Endothelial cell of umbilical vein (primary cell): ENCODE measurements around the gene LRRC39. TPM values are rescaled to one million over a fixed set of nuclear protein-coding genes. Genes with fewer than 3 reads are reported as not detected.

ENCODE experiments used
- BruUV-seq: library from RNA; stranded (reverse); fragments of 400-500 nt; replicated peaks from 2 replicates; lab custom pipeline; 2021; lab: Mats Ljungman, UMichigan
- CTCF ChIA-PET: fragments of 300-600, 350-600 bp; sonication (Branson Sonifier 250); formaldehyde crosslinking; loops from one replicate; lab custom pipeline; 2021; ENCODE audit warnings: antibody characterized with exemption, inconsistent platforms; lab: Charles Lee
- POLR2A ChIA-PET: fragments of 300-600, 350-600 bp; sonication (Branson Sonifier 250); formaldehyde crosslinking; loops from one replicate; lab custom pipeline; 2021; ENCODE audit warnings: antibody characterized with exemption, inconsistent platforms; lab: Charles Lee
- DNase-seq: peaks from one replicate; pipeline ENCODE4 v3.0.0-alpha.2; 2011; ENCODE audit warnings: low read depth, low spot score
- FAIRE-seq: peaks from 2 replicates; lab custom pipeline; 2011; peaks lifted over from hg19 to GRCh38; lab: Jason Lieb, UNC
- H2AFZ ChIP-seq: 2 replicates; pipeline ENCODE4 v1.6.0; 2012; ENCODE audit warnings: low read depth, low read length, control low read depth, inconsistent platforms
- H3K27ac ChIP-seq: 2 replicates; pipeline ENCODE4 v1.5.1; 2011; ENCODE audit warnings: low read depth, mild to moderate bottlenecking, control low read depth, low read length, moderate library complexity; ENCODE audit not compliant: insufficient read depth
- H3K27me3 ChIP-seq, 2 experiments: 2 replicates each; pipeline versions ENCODE4 v1.6.0 to v1.6.1; 2011; ENCODE audit warnings: low read length in 2 of 2, mixed read lengths in 1 of 2; ENCODE audit not compliant: control insufficient read depth in 2 of 2, insufficient read depth in 2 of 2
- H3K36me3 ChIP-seq, 2 experiments: 2 replicates in 1 of 2; 3 replicates in 1 of 2; pipeline ENCODE4 v1.5.1; 2011; ENCODE audit warnings: low read length in 2 of 2, mild to moderate bottlenecking in 1 of 2, moderate library complexity in 1 of 2; ENCODE audit not compliant: control insufficient read depth in 2 of 2, insufficient read depth in 2 of 2; ENCODE audit errors: extremely low read depth in 1 of 2
- H3K4me1 ChIP-seq: 3 replicates; pipeline ENCODE4 v1.5.1; 2011; ENCODE audit warnings: mild to moderate bottlenecking, low read length; ENCODE audit not compliant: control insufficient read depth, insufficient read depth; ENCODE audit errors: extremely low read depth
- H3K4me2 ChIP-seq: 2 replicates; pipeline ENCODE4 v1.6.1; 2011; ENCODE audit warnings: low read length, control low read depth, mixed read lengths; ENCODE audit not compliant: insufficient read depth
- H3K4me3 ChIP-seq, 3 experiments: fragments of 200-600 bp in 1 of 3; sonication (generic), shearing (Covaris generic) in 1 of 3; replicated peaks in 1 of 3; 2 replicates each; pipeline ENCODE4 v1.5.1; 2011 to 2016; ENCODE audit warnings: control low read depth in 3 of 3, low read length in 3 of 3, mild to moderate bottlenecking in 2 of 3, inconsistent platforms in 1 of 3, low read depth in 1 of 3, moderate library complexity in 1 of 3; ENCODE audit not compliant: insufficient read depth in 1 of 3
- H3K79me2 ChIP-seq: 2 replicates; pipeline ENCODE4 v1.6.0; 2012; ENCODE audit warnings: low read length, inconsistent platforms; ENCODE audit not compliant: control insufficient read depth, insufficient read depth
- H3K9ac ChIP-seq: replicated peaks from 2 replicates; pipeline ENCODE3; 2011; ENCODE audit warnings: low read length, control low read depth; ENCODE audit not compliant: insufficient read depth; ENCODE audit errors: extremely low read depth
- H3K9me1 ChIP-seq: replicated peaks from 3 replicates; pipeline ENCODE4 v1.6.0; 2011; ENCODE audit warnings: mild to moderate bottlenecking, low read length; ENCODE audit not compliant: control insufficient read depth, insufficient read depth; ENCODE audit errors: extremely low read depth
- H3K9me3 ChIP-seq: replicated peaks from 2 replicates; pipeline ENCODE4 v1.5.1; 2012; ENCODE audit warnings: low read length, inconsistent platforms; ENCODE audit not compliant: control insufficient read depth, insufficient read depth
- H4K20me1 ChIP-seq: replicated peaks from 2 replicates; pipeline ENCODE3; 2011; ENCODE audit warnings: mild to moderate bottlenecking, low read length; ENCODE audit not compliant: control insufficient read depth, insufficient read depth; ENCODE audit errors: extremely low read depth
- EZH2 ChIP-seq: IDR thresholded peaks from 2 replicates; pipeline ENCODE4 v1.6.1; 2012; ENCODE audit warnings: borderline replicate concordance, low read depth, mild to moderate bottlenecking, moderate library complexity, low read length, inconsistent platforms; ENCODE audit not compliant: severe bottlenecking
- FOS ChIP-seq: IDR thresholded peaks from 2 replicates; pipeline ENCODE4 v1.6.1; 2011; ENCODE audit warnings: mild to moderate bottlenecking, low read length, moderate library complexity, borderline replicate concordance; ENCODE audit not compliant: insufficient read depth
- GATA2 ChIP-seq: IDR thresholded peaks from 2 replicates; pipeline ENCODE4 v1.7.0; 2011; ENCODE audit warnings: low read depth, mild to moderate bottlenecking, moderate library complexity, mixed read lengths, low read length; ENCODE audit not compliant: insufficient read length, insufficient read depth
- JUN ChIP-seq: IDR thresholded peaks from 2 replicates; pipeline ENCODE4 v1.6.1; 2011; ENCODE audit warnings: borderline replicate concordance, low read depth; ENCODE audit not compliant: insufficient read length, insufficient read depth
- MYC ChIP-seq: IDR thresholded peaks from one replicate; pipeline ENCODE4 v1.6.1; 2011; ENCODE audit warnings: mild to moderate bottlenecking, low read depth, low read length
- POLR2A ChIP-seq: IDR thresholded peaks from 2 replicates; pipeline ENCODE4 v1.6.1; 2012; ENCODE audit warnings: low read depth, mild to moderate bottlenecking, control low read depth, low read length
- POLR2AphosphoS5 ChIP-seq: IDR thresholded peaks from 2 replicates; pipeline ENCODE4 v1.6.1; 2012; ENCODE audit warnings: low read depth, mild to moderate bottlenecking, control low read depth, low read length, moderate library complexity; ENCODE audit not compliant: insufficient read depth
- dilution Hi-C: fragments of 300-500 bp; cut with MboI; formaldehyde crosslinking; loops from one replicate; pipeline ENCODE4 v1.15.0; 2019; ENCODE audit warnings: low sequenced_read_pairs; ENCODE audit not compliant: extremely low pct_ligation_motif_present
- intact Hi-C: fragments of 100-400 bp; cut with micrococcal nuclease; formaldehyde crosslinking; loops from one replicate; pipeline ENCODE4 v1.10.0; 2022
- polyA plus RNA-seq, 4 experiments: library from polyadenylated mRNA; depleted of rRNA in 3 of 4; stranded (reverse) in 3 of 4; unstranded in 1 of 4; fragments of >200 nt; gene quantifications; 2 replicates each; pipeline versions ENCODE4 v1.2.1 to v1.2.3, GENCODE V29; 2011 to 2012; ENCODE audit warnings: missing spikeins in 1 of 4
- total RNA-seq: library from RNA; stranded (reverse); gene quantifications from 2 replicates; pipeline ENCODE4 v1.2.3, GENCODE V29; 2021
- TF ChIP-seq, protein P1 (sequence below), 2 donors: IDR thresholded peaks; 1 replicate in 1 of 2; 2 replicates in 1 of 2; pipeline ENCODE4 v1.5.1; 2011; ENCODE audit warnings: low read length in 2 of 2, mild to moderate bottlenecking in 2 of 2, moderate library complexity in 2 of 2, control low read depth in 1 of 2, inconsistent platforms in 1 of 2, low read depth in 1 of 2; ENCODE audit not compliant: insufficient read depth in 1 of 2; ENCODE audit errors: extremely low read depth in 1 of 2
- TF ChIP-seq, protein P2 (sequence below): IDR thresholded peaks from 2 replicates; pipeline ENCODE4 v1.6.1; 2011; ENCODE audit not compliant: insufficient read depth, insufficient read length

Gene LRRC39
- total and polyA plus RNA-seq, 2 donors (not counting 3 experiments of a cell fraction or from before 2014, with no cell fraction given) = 0.40 to 0.65 TPM

DNA sequence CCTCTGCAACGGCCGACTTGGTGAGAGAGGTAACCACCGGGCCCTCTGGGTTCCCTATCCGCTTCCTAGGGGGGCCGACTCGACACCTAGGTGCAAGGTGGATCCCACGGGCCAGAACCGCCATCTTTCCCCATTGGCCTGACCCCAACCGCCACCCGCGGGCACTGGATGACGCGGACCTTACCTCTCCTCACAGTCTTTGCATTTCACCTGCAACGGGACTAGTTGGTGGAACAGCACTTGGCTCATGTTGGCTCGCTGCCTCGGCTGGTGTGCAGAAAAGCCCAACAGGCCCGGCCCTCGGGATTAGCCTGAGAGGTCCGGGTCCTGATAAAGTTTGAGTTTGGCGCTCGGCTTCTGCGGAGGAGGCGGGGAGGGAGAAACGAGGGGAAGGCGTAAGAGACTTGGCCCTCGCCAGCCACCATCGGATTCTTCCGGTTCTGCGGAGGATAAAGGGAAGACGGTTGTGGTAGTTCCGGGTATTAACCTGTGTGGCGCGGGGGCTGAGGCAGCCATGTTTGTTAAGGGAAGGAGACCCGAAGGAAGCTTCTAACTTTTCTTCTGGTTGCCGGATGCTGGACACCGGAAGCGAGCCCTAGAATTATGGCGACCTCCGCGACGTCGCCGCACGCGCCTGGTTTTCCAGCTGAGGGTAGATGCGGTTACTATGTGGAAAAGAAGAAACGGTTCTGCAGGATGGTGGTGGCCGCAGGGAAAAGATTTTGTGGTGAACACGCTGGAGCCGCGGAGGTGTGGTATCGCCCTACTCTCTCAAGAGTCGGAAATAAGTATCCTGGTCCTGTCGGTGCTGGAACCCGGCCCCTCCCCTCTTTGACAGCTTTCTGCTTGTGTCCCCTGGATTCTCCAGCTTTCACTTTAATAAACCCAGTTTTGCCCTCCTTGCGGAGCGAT lies 45.2 kb downstream of the LRRC39 start, which contains the start of the genes SASS6 and TRMT13:
Gene SASS6, minus strand, starts transcription at position 365 of the 912 bp plus-strand sequence. Its CDS starts 116 bp downstream, at position 249.
Gene TRMT13, plus strand, starts transcription at position 598 of the 912 bp plus-strand sequence. Its CDS starts 6 bp downstream, at position 604.
- no peaks in the 10 kb centered on the region for H3K27me3 ChIP-seq
- peak within 1 kb of the TSS; percentile 61 to 99 (median 85) for H3K4me3 ChIP-seq
- DNase-seq = peak; percentile 97
- peak within 1 kb of the TSS; percentile 99 for H2AFZ ChIP-seq
- TSS peak; percentile 70 for BruUV-seq
- peaks cover 0 to 7% of the 10 kb centered on the region in 2 experiments for H3K36me3 ChIP-seq
- POLR2A ChIA-PET = no interaction called here
- no peaks in the 10 kb centered on the region for H3K9me3 ChIP-seq
- peaks cover 24% of the 10 kb centered on the region for H3K4me1 ChIP-seq
- peaks cover 45% of the 10 kb centered on the region for H3K79me2 ChIP-seq
- TF ChIP-seq GATA2 (no peak), MYC (no peak), JUN (no peak), EZH2 (no peak), POLR2A (peak; percentile 80), POLR2AphosphoS5 (peak; percentile 87), FOS (no peak)
- TF ChIP-seq, protein P1, sequence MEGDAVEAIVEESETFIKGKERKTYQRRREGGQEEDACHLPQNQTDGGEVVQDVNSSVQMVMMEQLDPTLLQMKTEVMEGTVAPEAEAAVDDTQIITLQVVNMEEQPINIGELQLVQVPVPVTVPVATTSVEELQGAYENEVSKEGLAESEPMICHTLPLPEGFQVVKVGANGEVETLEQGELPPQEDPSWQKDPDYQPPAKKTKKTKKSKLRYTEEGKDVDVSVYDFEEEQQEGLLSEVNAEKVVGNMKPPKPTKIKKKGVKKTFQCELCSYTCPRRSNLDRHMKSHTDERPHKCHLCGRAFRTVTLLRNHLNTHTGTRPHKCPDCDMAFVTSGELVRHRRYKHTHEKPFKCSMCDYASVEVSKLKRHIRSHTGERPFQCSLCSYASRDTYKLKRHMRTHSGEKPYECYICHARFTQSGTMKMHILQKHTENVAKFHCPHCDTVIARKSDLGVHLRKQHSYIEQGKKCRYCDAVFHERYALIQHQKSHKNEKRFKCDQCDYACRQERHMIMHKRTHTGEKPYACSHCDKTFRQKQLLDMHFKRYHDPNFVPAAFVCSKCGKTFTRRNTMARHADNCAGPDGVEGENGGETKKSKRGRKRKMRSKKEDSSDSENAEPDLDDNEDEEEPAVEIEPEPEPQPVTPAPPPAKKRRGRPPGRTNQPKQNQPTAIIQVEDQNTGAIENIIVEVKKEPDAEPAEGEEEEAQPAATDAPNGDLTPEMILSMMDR (IDR thresholded peaks at IDR 0.05; ENCODE audit: extremely low read depth in 1 of 2, insufficient read depth in 1 of 2, low read depth in 1 of 2, low read length in 2 of 2) = no peak
- TF ChIP-seq, protein P2, sequence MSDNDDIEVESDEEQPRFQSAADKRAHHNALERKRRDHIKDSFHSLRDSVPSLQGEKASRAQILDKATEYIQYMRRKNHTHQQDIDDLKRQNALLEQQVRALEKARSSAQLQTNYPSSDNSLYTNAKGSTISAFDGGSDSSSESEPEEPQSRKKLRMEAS = peak; percentile 74
- peak; percentile 97 for FAIRE-seq
- no peaks in the 10 kb centered on the region for H4K20me1 ChIP-seq
- CTCF ChIA-PET = interaction anchor here (0.9 to 1.4 kb wide), 8 partner anchors 9 to 736 kb away, joined by 3 to 11 read pairs (median 4); no protein-coding TSS in a partner anchor
- intact Hi-C loops (loop anchor here (1.0 to 10.0 kb wide), 10 partner anchors 96 to 762 kb away; partner anchors contain the start of genes CDC14A, DBT, EXTL2 and RTCA), dilution Hi-C loops (no loop called here)
- H3K9me1 ChIP-seq = no peaks in the 10 kb centered on the region
- H3K4me2 ChIP-seq = peak within 1 kb of the TSS; percentile 96
- H3K27ac ChIP-seq = peak within 1 kb of the TSS; percentile 58
- H3K9ac ChIP-seq = peak within 1 kb of the TSS; percentile 62
